ENCODE data around the gene GALNT10. TPM values are rescaled to one million over a fixed set of nuclear protein-coding genes. Genes with fewer than 3 reads are reported as not detected.

Gene GALNT10
- total and polyA plus RNA-seq, 2 of the 8 experiments (the other 6 are each of a cell fraction or from before 2014, with no cell fraction given) = 4.6 to 15.5 TPM

- H3K27me3 ChIP-seq (replicated peaks in 1 of 4; ENCODE audit: control insufficient read depth in 3 of 4, extremely low read depth in 1 of 4, insufficient read depth in 3 of 4, low read length in 3 of 4) = no peaks in the 10 kb centered on the region
- H2AFZ ChIP-seq (ENCODE audit: low read length) = no peak overlapping the region
- no peak overlapping the region for H2BK120ac ChIP-seq (replicated peaks; ENCODE audit: low read depth, low read length)
- no peak overlapping the region for H2AK5ac ChIP-seq (ENCODE audit: low read depth, low read length)
- no peaks in the 10 kb centered on the region for H3K79me1 ChIP-seq (ENCODE audit: low read depth, low read length)
- no peak overlapping the region for H2BK12ac ChIP-seq (ENCODE audit: low read depth, low read length)
- no peak for DNase-seq (ENCODE audit: low read depth in 1 of 2, low spot score in 2 of 2)
- WGBS, 2 experiments (ENCODE audit: extremely low coverage in 1 of 2, insufficient coverage in 1 of 2, insufficient read length in 1 of 2, insufficient replicate concordance in 2 of 2, low coverage in 1 of 2, low lambda C conversion rate in 2 of 2, missing lambda C conversion rate in 1 of 2) = 94% methylated on average over 4 of the region's 4 CpGs; no CpG with 5 or more reads in 1 of the 2 experiments
- no peak overlapping the region for H3K27ac ChIP-seq (ENCODE audit: low read depth, low read length)
- H3K4me2 ChIP-seq (ENCODE audit: insufficient read depth in 1 of 2, low read depth in 2 of 2, low read length in 2 of 2) = no peak overlapping the region
- H3K9me3 ChIP-seq (ENCODE audit: insufficient read depth in 2 of 2, low read depth in 1 of 2, low read length in 1 of 2) = no peaks in the 10 kb centered on the region
- TF ChIP-seq KDM5A (IDR thresholded peaks at IDR 0.05; ENCODE audit: low read length) = no peak
- TF ChIP-seq, protein P1, sequence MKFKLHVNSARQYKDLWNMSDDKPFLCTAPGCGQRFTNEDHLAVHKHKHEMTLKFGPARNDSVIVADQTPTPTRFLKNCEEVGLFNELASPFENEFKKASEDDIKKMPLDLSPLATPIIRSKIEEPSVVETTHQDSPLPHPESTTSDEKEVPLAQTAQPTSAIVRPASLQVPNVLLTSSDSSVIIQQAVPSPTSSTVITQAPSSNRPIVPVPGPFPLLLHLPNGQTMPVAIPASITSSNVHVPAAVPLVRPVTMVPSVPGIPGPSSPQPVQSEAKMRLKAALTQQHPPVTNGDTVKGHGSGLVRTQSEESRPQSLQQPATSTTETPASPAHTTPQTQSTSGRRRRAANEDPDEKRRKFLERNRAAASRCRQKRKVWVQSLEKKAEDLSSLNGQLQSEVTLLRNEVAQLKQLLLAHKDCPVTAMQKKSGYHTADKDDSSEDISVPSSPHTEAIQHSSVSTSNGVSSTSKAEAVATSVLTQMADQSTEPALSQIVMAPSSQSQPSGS (IDR thresholded peaks at IDR 0.05; ENCODE audit: low read length) = no peak
- TF ChIP-seq CBX5 (IDR thresholded peaks at IDR 0.05; ENCODE audit: low read depth, low read length) = no peak
- TF ChIP-seq CHD2 (IDR thresholded peaks at IDR 0.05; ENCODE audit: low read length) = no peak
- TF ChIP-seq KDM4A (IDR thresholded peaks at IDR 0.05; ENCODE audit: low read depth, low read length, severe bottlenecking) = no peak
- TF ChIP-seq BCL11A (IDR thresholded peaks at IDR 0.05; ENCODE audit: low read depth in 2 of 2, low read length in 2 of 2) = no peak
- TF ChIP-seq TAF7 (optimal IDR thresholded peaks at IDR 0.05; ENCODE audit: borderline replicate concordance, low read depth, low read length) = no peak
- no peak for TF ChIP-seq MAX (IDR thresholded peaks at IDR 0.05)
- TF ChIP-seq ZNF274 (IDR thresholded peaks at IDR 0.05; ENCODE audit: borderline replicate concordance, extremely low read depth, low read length) = no peak
- no peaks in the 10 kb centered on the region for H3K79me2 ChIP-seq (ENCODE audit: control insufficient read depth in 1 of 2, insufficient read depth in 2 of 2, low read length in 2 of 2)
- H4K8ac ChIP-seq (ENCODE audit: extremely low read depth, insufficient read depth, low read length) = no peak overlapping the region
- H3K36me3 ChIP-seq (ENCODE audit: control insufficient read depth in 2 of 4, insufficient read depth in 4 of 4, low read length in 3 of 4) = no peaks in the 10 kb centered on the region
- no peak overlapping the region for H3K4ac ChIP-seq (replicated peaks; ENCODE audit: insufficient read length, low read depth, low read length)
- no peak overlapping the region for H4K5ac ChIP-seq (ENCODE audit: insufficient read length, low read depth, low read length)
- H4K91ac ChIP-seq (replicated peaks; ENCODE audit: insufficient read length, low read length) = no peak overlapping the region
- no peaks in the 10 kb centered on the region for H4K20me1 ChIP-seq (replicated peaks in 1 of 2; ENCODE audit: control insufficient read depth in 1 of 2, insufficient read depth in 2 of 2, low read length in 2 of 2)
- H3K23me2 ChIP-seq (ENCODE audit: low read depth, low read length) = no peaks in the 10 kb centered on the region
- CTCF ChIA-PET (ENCODE audit: partially characterized antibody) = no interaction called here
- peaks cover 5 to 10% (median 7%) of the 10 kb centered on the region in 4 experiments; a peak in 6 of 7 replicates for H3K4me1 ChIP-seq (replicated peaks in 1 of 4; ENCODE audit: control insufficient read depth in 3 of 4, insufficient read depth in 4 of 4, low read length in 3 of 4)
- no peak overlapping the region for H2BK5ac ChIP-seq (ENCODE audit: low read depth, low read length)
- H2BK15ac ChIP-seq (ENCODE audit: low read length) = no peak overlapping the region
- POLR2A ChIA-PET (ENCODE audit: partially characterized antibody) = no interaction called here
- no peak for FAIRE-seq
- no peak overlapping the region for H3K9ac ChIP-seq (replicated peaks in 1 of 4; ENCODE audit: extremely low read depth in 1 of 4, low read depth in 3 of 4, low read length in 3 of 4)
- no peak overlapping the region for H3K4me3 ChIP-seq (ENCODE audit: extremely low read depth in 1 of 4, insufficient read depth in 2 of 4, low read depth in 3 of 4, low read length in 4 of 4)
- H3K14ac ChIP-seq (ENCODE audit: insufficient read length) = no peak overlapping the region
- H3K18ac ChIP-seq (ENCODE audit: extremely low read depth, low read length) = no peak overlapping the region
- no peak overlapping the region for H3K23ac ChIP-seq (ENCODE audit: insufficient read length)
- no peak overlapping the region for H2BK20ac ChIP-seq (ENCODE audit: low read length)
- H3K56ac ChIP-seq (replicated peaks; ENCODE audit: insufficient read length, low read depth, low read length) = no peak overlapping the region
These were observed 183.7 kb downstream of the GALNT10 start for GRCh38 chr5:154374264-154374663.
